H9 (cell line): ENCODE data around the gene CABP7. TPM values are rescaled to one million over a fixed set of nuclear protein-coding genes. Genes with fewer than 3 reads are reported as not detected.

ENCODE experiments used
- DNase-seq: peaks from one replicate; pipeline ENCODE4 v3.0.0-alpha.2; 2017
- H2AFZ ChIP-seq: one replicate; pipeline ENCODE4 v1.6.1; 2013; ENCODE audit warnings: mild to moderate bottlenecking, low read length, control low read depth, moderate library complexity
- H2AK5ac ChIP-seq: 2 replicates; pipeline ENCODE4 v1.6.1; 2013; ENCODE audit warnings: low read length, control low read depth, mixed read lengths; ENCODE audit not compliant: insufficient read length
- H2BK120ac ChIP-seq: one replicate; pipeline ENCODE4 v1.6.1; 2013; ENCODE audit warnings: low read depth, mild to moderate bottlenecking, low read length, control low read depth, inconsistent platforms; ENCODE audit not compliant: poor library complexity, severe bottlenecking
- H2BK12ac ChIP-seq: 2 replicates; pipeline ENCODE4 v1.6.1; 2013; ENCODE audit warnings: low read length, control low read depth, mixed read lengths, low read depth; ENCODE audit not compliant: insufficient read length
- H2BK15ac ChIP-seq: 2 replicates; pipeline ENCODE4 v1.6.1; 2013; ENCODE audit warnings: low read depth, low read length, control low read depth
- H2BK20ac ChIP-seq: one replicate; pipeline ENCODE4 v1.6.1; 2013; ENCODE audit warnings: low read depth, mild to moderate bottlenecking, low read length, control low read depth, inconsistent platforms; ENCODE audit not compliant: poor library complexity, severe bottlenecking
- H2BK5ac ChIP-seq: 2 replicates; pipeline ENCODE4 v1.6.1; 2013; ENCODE audit warnings: low read length, control low read depth, mixed read lengths; ENCODE audit not compliant: insufficient read length
- H3K14ac ChIP-seq: 2 replicates; pipeline ENCODE4 v1.6.1; 2013; ENCODE audit warnings: low read length, control low read depth; ENCODE audit not compliant: insufficient read depth
- H3K18ac ChIP-seq: 2 replicates; pipeline ENCODE4 v1.6.1; 2013; ENCODE audit warnings: low read depth, mild to moderate bottlenecking, mixed read lengths, low read length, control low read depth; ENCODE audit not compliant: insufficient read length
- H3K23ac ChIP-seq: 2 replicates; pipeline ENCODE4 v1.6.1; 2013; ENCODE audit warnings: low read length, control low read depth, mixed read lengths, low read depth; ENCODE audit not compliant: insufficient read length
- H3K23me2 ChIP-seq: 2 replicates; pipeline ENCODE4 v1.6.1; 2013; ENCODE audit warnings: low read depth, mild to moderate bottlenecking, mixed read lengths, low read length, control low read depth; ENCODE audit not compliant: insufficient read length, poor library complexity, severe bottlenecking
- H3K27ac ChIP-seq: 2 replicates; pipeline ENCODE4 v1.5.1; 2013; ENCODE audit warnings: low read length, control low read depth, mixed read lengths, low read depth; ENCODE audit not compliant: insufficient read length
- H3K27me3 ChIP-seq: 2 replicates; pipeline ENCODE4 v1.6.1; 2013; ENCODE audit warnings: low read length, control low read depth, inconsistent platforms; ENCODE audit not compliant: insufficient read depth
- H3K4ac ChIP-seq: 2 replicates; pipeline ENCODE4 v1.6.1; 2013; ENCODE audit warnings: low read depth, mild to moderate bottlenecking, control low read depth, inconsistent platforms, low read length, moderate library complexity
- H3K4me1 ChIP-seq: 2 replicates; pipeline ENCODE4 v1.6.1; 2013; ENCODE audit warnings: low read length, control low read depth, inconsistent platforms; ENCODE audit not compliant: insufficient read depth
- H3K4me2 ChIP-seq: 2 replicates; pipeline ENCODE4 v1.6.1; 2013; ENCODE audit warnings: low read length, control low read depth, mixed read lengths; ENCODE audit not compliant: insufficient read length, insufficient read depth
- H3K56ac ChIP-seq: 2 replicates; pipeline ENCODE4 v1.6.1; 2013; ENCODE audit warnings: low read depth, mild to moderate bottlenecking, mixed read lengths, low read length, control low read depth; ENCODE audit not compliant: insufficient read length
- H3K79me1 ChIP-seq: 2 replicates; pipeline ENCODE4 v1.6.1; 2013; ENCODE audit warnings: low read depth, mild to moderate bottlenecking, moderate library complexity, low read length, control low read depth, inconsistent platforms; ENCODE audit not compliant: insufficient read depth, poor library complexity, severe bottlenecking
- H3K79me2 ChIP-seq: 2 replicates; pipeline ENCODE4 v1.6.1; 2013; ENCODE audit warnings: low read length, control low read depth, inconsistent platforms; ENCODE audit not compliant: insufficient read depth
- H3K9ac ChIP-seq: 2 replicates; pipeline ENCODE4 v1.6.1; 2013; ENCODE audit warnings: low read length, control low read depth, mixed read lengths; ENCODE audit not compliant: insufficient read length; ENCODE audit errors: extremely low read depth
- H3K9me3 ChIP-seq: one replicate; pipeline ENCODE4 v1.6.1; 2013; ENCODE audit warnings: low read depth, low read length, inconsistent platforms; ENCODE audit not compliant: control insufficient read depth
- H3T11ph ChIP-seq: one replicate; pipeline ENCODE4 v1.6.1; 2013; ENCODE audit warnings: mild to moderate bottlenecking, low read length, control low read depth, inconsistent platforms
- H4K20me1 ChIP-seq: one replicate; pipeline ENCODE4 v1.6.1; 2013; ENCODE audit not compliant: control insufficient read depth, insufficient read length, insufficient read depth
- H4K5ac ChIP-seq: 2 replicates; pipeline ENCODE4 v1.6.1; 2013; ENCODE audit warnings: low read depth, mild to moderate bottlenecking, mixed read lengths, low read length, control low read depth; ENCODE audit not compliant: insufficient read length
- H4K8ac ChIP-seq: replicated peaks from 2 replicates; pipeline ENCODE4 v1.6.1; 2013; ENCODE audit warnings: low read length, control low read depth, mixed read lengths, low read depth; ENCODE audit not compliant: insufficient read length
- H4K91ac ChIP-seq: 2 replicates; pipeline ENCODE4 v1.6.1; 2013; ENCODE audit warnings: low read depth, mild to moderate bottlenecking, moderate library complexity, mixed read lengths, low read length, control low read depth; ENCODE audit not compliant: insufficient read length
- H3K27ac Mint-ChIP-seq, 3 experiments: 2 replicates in 2 of 3; 3 replicates in 1 of 3; pipeline ENCODE4 v1.8.0; 2020 to 2021; ENCODE audit warnings: mixed read lengths in 3 of 3, mild to moderate bottlenecking in 1 of 3, moderate library complexity in 1 of 3
- H3K27me3 Mint-ChIP-seq: 2 replicates; pipeline ENCODE4 v1.8.0; 2021; ENCODE audit warnings: low read depth, mild to moderate bottlenecking, moderate library complexity, mixed read lengths
- H3K36me3 Mint-ChIP-seq, 3 experiments: 2 replicates in 2 of 3; 3 replicates in 1 of 3; pipeline ENCODE4 v1.8.0; 2020 to 2021; ENCODE audit warnings: low read depth in 3 of 3, mixed read lengths in 3 of 3; ENCODE audit not compliant: insufficient read depth in 1 of 3
- H3K4me1 Mint-ChIP-seq, 2 experiments: 2 replicates each; pipeline ENCODE4 v1.8.0; 2020; ENCODE audit warnings: mixed read lengths in 2 of 2
- H3K4me3 Mint-ChIP-seq, 2 experiments: 2 replicates in 1 of 2; 3 replicates in 1 of 2; pipeline ENCODE4 v1.8.0; 2020 to 2021; ENCODE audit warnings: mild to moderate bottlenecking in 2 of 2, mixed read lengths in 2 of 2, moderate library complexity in 1 of 2
- H3K9me3 Mint-ChIP-seq, 2 experiments: 2 replicates in 1 of 2; 3 replicates in 1 of 2; pipeline ENCODE4 v1.8.0; 2020; ENCODE audit warnings: mild to moderate bottlenecking in 2 of 2, mixed read lengths in 2 of 2, moderate library complexity in 1 of 2
- WGBS: extraction: QIAGEN DNeasy Blood & Tissue Kit; methylation state at CpG from one replicate; pipeline ENCODE4 v1.1.7; 2013; ENCODE audit warnings: missing lambda C conversion rate, low lambda C conversion rate, mixed read lengths; ENCODE audit not compliant: insufficient read length; ENCODE audit errors: extremely low coverage; 5-methylcytosine and 5-hydroxymethylcytosine counted together
- total RNA-seq: library from RNA; stranded (reverse); gene quantifications from 2 replicates; pipeline ENCODE4 v1.2.1, GENCODE V29; 2021
- TF ChIP-seq, protein P1 (sequence below): fragments of 200-600 bp; sonication (generic); conservative IDR thresholded peaks from 3 replicates; pipeline ENCODE4 v1.8.0; 2021; ENCODE audit warnings: antibody characterized with exemption, mild to moderate bottlenecking

CABP7 gene
- total RNA-seq, 1 experiment from 2014 or later: 0.83 TPM

DNA sequence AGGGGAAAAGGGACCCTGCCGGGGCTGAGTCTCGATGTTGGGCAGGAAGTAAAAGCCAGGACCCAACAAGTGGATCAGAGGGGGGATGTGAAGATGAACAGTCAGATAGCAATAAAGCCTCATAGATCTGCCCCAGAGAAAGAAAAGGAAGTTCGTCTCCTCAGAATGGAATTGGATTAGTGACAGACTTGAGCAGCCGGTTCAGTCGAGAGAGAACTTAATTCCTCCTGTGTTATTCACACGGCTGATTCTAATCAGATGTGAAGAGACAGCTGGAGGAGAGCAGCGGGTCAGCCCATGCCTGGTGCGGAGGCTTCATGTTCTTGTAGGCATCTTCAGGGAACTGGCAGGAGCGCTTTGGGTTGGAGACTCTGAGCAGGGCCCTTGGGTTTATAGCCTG, 29.3 kb upstream of the CABP7 start:
- Histone ChIP-seq H3K9me3 (no peaks in the 10 kb centered on the region), H4K5ac (no peak overlapping the region), H2AFZ (no peak overlapping the region), H4K8ac (no peak overlapping the region), H3K27ac (no peak overlapping the region), H3K14ac (no peak overlapping the region), H2BK12ac (no peak overlapping the region), H3K18ac (no peak overlapping the region), H3K23me2 (no peaks in the 10 kb centered on the region), H4K91ac (no peak overlapping the region), H3K27me3 (no peaks in the 10 kb centered on the region), H3K4me1 (peaks cover 3% of the 10 kb centered on the region; the same call in 1 of the 2 replicates), H3K9ac (no peak overlapping the region), H3K56ac (no peak overlapping the region), H4K20me1 (no peaks in the 10 kb centered on the region), H2BK15ac (no peak overlapping the region), H3K4ac (no peak overlapping the region), H3K23ac (no peak overlapping the region), H2BK5ac (no peak overlapping the region), H3T11ph (no peak overlapping the region), H3K79me1 (no peaks in the 10 kb centered on the region), H3K79me2 (no peaks in the 10 kb centered on the region), H2BK120ac (no peak overlapping the region), H3K4me2 (no peak overlapping the region), H2BK20ac (no peak overlapping the region), H2AK5ac (no peak overlapping the region)
- TF ChIP-seq, protein P1, sequence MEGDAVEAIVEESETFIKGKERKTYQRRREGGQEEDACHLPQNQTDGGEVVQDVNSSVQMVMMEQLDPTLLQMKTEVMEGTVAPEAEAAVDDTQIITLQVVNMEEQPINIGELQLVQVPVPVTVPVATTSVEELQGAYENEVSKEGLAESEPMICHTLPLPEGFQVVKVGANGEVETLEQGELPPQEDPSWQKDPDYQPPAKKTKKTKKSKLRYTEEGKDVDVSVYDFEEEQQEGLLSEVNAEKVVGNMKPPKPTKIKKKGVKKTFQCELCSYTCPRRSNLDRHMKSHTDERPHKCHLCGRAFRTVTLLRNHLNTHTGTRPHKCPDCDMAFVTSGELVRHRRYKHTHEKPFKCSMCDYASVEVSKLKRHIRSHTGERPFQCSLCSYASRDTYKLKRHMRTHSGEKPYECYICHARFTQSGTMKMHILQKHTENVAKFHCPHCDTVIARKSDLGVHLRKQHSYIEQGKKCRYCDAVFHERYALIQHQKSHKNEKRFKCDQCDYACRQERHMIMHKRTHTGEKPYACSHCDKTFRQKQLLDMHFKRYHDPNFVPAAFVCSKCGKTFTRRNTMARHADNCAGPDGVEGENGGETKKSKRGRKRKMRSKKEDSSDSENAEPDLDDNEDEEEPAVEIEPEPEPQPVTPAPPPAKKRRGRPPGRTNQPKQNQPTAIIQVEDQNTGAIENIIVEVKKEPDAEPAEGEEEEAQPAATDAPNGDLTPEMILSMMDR: no peak
- Mint-ChIP-seq H3K27me3 (peaks cover 1% of the 10 kb centered on the region; the same call in 1 of the 2 replicates), H3K4me1 (peaks cover 52 to 69% of the 10 kb centered on the region in 2 experiments), H3K4me3 (no peak overlapping the region; a peak in 1 of 5 replicates), H3K36me3 (peaks cover 8 to 21% (median 12%) of the 10 kb centered on the region in 3 experiments; a peak in 6 of 7 replicates), H3K27ac (no peak overlapping the region), H3K9me3 (no peaks in the 10 kb centered on the region)
- WGBS: no CpG with 5 or more reads among the region's 9 CpGs
- DNase-seq: no peak
